ENCODE data around the gene FMO2.

FMO2 gene

DNA sequence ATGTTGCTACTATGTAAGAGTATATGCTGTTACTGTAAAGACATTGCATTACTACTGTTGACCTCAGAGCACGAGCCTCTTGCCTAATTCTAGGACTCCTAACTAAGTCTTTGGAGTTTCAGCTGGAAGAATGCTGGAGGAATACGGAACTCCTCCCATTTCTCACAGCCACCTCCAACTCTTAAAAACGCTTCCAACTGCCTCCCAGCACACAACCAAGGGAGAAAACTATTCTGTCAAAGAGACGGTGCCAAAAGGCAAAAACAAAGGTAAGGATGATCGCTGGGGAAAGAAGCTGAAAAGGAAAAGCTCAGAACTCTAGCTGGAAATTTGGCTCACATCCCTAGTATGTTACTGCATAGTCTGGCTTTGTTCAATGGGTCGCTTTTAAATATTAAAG, at the start of gene FMO2:
FMO2 (plus strand) TSS at position 210 of the 400 bp plus-strand sequence. CDS start 414 bp downstream, outside the sequence.
- DNase-seq, result no peak

DNA sequence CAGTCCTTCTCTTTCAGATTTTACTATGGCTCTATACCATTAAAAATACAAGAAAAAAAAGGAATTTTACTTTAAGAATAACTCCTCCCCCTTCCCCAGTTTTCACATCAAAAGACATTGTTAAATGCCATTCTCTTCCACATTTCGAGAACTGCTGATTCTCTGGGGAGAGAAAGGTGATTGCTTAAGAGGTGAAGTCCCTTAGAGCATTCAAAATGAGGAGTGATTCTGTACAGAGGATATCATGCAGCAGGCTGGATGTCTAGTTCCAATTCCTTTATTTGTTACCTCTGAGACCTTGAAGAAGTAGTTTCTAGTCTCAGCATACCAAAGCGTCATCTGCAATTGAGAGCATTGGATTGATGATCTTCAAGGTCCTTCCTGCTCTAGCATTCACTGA, 47.5 kb upstream of the FMO2 start:
- no peak for DNase-seq

GRCh38 chr1:171138980-171139379, 46.1 kb upstream of the FMO2 start:
- no peak for DNase-seq

DNA sequence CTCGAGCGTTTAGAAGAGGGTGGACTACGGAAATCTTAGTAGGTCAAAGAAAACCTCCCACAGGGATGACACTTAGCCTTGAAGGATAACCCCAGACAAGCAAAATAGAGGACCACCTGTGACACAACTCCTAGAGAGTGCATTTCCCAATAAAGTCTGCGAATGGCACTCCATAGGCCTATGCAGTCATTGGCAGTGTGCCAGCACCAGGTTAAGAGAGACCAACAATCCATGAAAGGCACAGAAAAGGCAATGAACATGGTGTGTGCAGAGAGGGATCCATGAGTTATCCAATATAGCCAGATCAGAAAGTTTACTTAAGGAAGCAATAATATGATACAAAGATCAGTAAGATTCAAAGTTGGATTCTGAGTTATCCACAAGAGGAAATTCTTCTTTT, 45.2 kb upstream of the FMO2 start:
- DNase-seq, result peak; percentile 41

DNA sequence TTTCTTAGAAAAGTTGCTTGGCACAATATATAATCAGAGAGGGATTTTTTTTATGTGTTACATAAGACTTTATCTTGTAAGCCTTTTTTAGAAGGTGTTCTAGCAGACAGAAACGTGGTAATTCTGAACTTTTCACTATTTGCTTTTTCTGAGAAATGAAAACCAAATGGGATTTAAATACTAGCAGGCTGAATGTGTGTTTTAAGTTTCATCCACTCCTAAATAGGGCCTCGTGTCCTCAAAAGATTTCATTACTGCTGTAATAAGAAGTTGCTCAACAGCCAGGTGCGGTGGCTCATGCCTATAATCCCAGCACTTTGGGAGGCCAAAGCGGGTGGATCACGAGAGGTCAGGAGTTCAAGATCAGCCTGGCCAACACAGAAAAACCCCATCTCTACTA, 44.7 kb upstream of the FMO2 start:
- no peak for DNase-seq

- no peak for DNase-seq
These were observed 44.0 kb upstream of the FMO2 start for GRCh38 chr1:171140956-171141687.

DNA sequence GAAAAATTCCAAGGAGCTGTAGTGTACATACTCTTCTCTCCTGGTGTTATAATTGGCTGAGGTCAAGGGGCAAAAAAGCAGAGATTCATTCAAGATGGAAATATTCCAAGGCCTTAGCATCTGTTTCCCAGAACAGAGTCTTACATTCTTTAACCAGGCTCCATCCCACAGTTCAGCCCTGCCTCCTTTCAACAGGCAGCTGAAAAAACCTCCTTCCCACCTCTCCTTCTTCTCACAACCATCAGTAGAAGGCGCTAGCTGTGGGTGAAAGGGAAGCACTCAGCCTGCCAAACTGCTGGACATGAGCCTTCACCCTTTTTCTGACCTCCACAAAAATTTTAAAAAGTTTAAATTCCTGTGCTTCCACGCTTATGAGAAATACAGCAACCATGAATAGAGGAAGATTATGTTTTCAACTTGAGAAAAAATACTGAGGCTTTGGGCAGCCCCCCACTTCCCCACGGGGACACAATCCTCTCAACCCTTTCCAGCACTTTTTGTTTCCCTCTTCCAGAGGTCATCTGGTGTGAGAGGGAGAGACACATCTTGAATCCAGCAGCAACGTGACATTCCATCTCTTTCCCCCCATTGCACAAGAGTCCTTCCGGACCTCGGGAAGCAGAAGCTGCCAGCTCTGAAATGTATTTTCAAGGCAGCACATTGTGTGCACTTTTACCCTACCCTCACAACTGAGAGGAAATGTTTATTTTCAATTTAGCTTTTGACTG, 43.2 kb upstream of the FMO2 start:
- DNase-seq, result no peak

DNA sequence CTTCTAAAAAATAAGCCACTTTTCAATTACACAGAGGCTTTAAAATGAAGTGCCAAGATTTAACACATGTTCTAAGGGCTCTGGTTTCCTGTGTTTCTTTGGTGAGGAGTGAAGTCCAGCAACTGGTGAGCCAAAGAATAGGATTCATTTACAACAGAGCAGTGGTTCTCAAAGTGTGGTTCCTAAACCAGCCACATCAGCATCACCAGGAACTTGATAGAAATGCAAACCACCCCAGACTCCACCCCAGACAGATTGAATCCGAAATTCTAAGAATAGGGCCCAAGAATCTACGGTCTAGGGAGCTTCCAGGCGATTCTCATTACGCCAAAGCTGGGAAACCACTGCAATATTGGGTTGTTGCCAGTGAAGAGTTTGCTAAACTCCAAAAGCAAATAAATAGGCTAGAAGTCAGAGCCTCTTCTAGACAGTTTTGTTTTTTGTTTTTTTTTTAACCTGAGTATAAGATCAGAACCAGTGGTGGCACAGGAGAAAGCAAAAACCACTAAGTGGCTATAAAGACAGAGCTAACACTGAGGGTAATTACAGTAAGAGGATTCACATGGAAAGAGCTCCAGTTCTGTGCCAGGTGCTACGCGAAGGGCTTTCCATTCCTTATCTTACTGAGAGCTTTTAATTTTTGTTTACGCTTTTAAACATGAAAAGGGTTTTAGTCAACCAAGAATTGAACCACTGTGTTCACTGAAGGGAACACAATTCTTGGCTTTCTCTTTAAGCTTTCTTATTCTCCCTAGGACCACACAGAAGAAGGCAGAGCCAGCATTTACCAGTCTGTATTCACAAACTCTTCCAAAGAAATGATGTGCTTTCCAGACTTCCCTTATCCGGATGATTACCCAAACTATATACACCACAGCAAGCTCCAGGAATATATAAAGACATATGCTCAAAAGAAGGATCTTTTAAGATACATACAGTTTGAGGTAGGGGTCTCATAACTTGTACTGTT, 42.4 kb upstream of the FMO2 start:
- peak; percentile 40 for DNase-seq

GRCh38 chr1:171150156-171150555, 34.9 kb upstream of the FMO2 start:
- DNase-seq, result no peak

GRCh38 chr1:171152549-171152948, 32.6 kb upstream of the FMO2 start:
- no peak for DNase-seq

- no peak for DNase-seq
These were observed 29.6 kb upstream of the FMO2 start for GRCh38 chr1:171155484-171155883.

- no peak for DNase-seq
These were observed 27.0 kb upstream of the FMO2 start for GRCh38 chr1:171158096-171158495.

DNA sequence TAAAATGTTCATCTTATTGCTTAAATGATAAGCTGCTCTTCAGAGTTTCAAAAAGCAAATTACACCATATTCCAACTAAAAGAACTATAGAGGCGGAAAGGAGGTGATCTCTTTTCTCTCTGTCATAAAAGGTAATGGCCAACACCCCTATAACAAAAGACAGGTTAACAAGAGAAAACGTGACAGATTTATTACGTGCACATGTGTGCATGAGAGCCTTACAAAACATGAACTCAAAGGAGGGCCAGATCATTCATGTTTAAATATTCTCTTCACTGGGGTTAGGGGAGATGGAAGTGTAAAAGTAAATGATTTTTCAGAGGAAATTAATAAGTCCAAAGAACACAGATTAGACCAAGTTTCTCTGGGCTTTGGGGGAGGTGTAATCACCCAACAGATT, 26.5 kb upstream of the FMO2 start:
- no peak for DNase-seq

DNA sequence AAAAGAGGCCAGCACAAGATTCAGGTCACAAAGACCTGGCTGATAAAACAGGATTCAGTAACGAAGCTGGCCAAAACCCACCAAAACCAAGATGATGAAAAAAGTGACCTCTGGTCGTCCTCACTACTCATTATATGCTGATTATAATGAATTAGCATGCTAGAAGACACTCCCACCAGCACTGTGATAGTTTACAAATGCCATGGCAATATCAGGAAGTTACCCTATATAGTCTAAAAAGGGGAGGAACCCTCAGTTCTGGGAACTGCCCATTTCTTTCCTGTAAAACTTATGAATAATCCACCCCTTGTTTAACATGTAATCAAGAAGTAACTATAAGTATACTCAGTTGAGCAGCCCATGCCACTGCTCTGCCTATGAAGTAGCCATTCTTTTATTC, 26.0 kb upstream of the FMO2 start:
- no peak for DNase-seq

- DNase-seq, result no peak
These were observed 24.9 kb upstream of the FMO2 start for GRCh38 chr1:171160211-171160610.

DNA sequence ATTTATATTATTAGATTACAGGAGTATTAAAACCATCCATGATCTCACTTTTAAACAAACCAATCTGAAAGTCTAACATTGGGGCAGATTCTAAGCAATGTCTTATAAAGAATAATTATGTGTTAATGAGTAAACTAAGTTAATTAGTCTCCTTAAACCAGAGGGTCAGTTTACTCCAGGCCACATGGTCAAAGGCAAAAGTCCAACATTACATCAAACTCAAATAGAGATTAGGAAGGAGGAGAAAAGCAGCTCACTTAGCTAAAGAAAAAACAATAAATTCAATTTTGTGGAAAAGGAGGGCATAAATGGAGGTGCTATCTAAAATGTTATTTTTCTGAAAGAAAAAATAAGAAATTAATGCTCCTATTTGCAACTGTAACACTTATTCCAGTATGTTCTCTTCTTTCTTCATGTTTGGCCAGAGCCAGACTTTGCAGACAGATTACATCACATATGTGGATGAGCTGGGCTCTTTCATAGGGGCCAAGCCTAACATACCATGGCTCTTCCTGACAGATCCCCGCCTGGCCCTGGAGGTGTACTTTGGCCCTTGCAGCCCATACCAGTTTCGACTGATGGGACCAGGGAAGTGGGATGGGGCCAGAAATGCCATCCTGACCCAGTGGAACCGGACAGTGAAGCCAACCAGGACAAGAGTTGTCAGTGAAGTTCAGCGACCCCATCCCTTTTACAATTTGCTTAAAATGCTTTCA, 24.3 kb upstream of the FMO2 start:
- no peak for DNase-seq

- no peak for DNase-seq
These were observed 23.7 kb upstream of the FMO2 start for GRCh38 chr1:171161431-171161830.

DNA sequence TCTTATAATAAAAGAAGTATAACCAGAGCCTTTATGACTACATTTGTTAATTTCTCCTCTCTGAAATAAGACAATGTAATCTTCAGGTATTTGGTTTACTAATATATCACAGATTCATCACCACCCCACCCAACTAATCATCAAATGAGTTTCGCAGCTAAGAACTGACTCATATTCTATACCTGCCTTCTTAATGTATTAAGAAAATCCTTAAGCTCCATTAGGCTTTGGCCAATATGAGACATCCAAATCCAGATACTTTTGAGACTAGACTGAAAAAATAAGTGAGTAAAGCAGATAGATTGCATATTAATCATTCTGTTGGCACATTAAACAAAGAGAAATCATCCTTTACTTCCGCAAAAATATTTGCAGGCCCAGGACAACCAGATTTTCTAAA, 18.7 kb upstream of the FMO2 start:
- DNase-seq, result no peak

DNA sequence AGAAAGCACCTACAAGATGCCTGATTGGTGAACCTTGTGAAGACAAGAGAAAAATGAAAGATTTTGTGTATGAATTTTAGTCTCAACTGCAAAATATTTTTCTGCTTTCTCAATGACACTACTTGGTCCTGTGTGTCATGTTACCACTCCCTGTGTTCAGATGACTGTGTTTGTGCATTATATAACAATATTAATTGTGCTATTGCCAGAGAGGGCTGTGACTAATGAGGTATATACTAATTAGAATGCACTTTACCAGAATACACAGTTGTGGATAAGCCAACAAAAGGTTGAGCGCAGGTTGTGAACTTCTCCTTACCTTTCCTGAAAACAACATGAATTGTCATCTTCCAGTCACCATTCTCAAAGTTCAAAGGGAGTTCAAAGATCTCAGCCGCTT, 17.3 kb upstream of the FMO2 start:
- DNase-seq, result no peak

DNA sequence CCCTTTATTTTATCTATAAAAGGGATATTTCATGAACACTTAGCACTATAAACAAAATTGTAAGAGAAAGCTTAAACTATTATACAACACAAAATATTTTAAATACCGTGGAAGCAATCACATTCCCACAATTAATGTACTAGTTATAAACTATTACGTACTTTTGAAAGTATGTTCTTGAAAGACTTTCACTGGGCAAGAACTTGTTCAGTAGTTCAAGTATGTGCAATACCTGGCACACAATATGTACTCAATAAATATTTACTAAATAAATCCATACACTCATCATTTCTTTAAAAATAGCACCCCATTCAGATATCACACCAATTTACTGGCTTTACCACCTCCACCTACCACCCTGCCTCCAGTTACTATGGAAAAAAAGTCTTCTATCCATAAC, 12.6 kb upstream of the FMO2 start:
- no peak for DNase-seq

- no peak for DNase-seq
These were observed 12.0 kb upstream of the FMO2 start for GRCh38 chr1:171173069-171173468.

DNA sequence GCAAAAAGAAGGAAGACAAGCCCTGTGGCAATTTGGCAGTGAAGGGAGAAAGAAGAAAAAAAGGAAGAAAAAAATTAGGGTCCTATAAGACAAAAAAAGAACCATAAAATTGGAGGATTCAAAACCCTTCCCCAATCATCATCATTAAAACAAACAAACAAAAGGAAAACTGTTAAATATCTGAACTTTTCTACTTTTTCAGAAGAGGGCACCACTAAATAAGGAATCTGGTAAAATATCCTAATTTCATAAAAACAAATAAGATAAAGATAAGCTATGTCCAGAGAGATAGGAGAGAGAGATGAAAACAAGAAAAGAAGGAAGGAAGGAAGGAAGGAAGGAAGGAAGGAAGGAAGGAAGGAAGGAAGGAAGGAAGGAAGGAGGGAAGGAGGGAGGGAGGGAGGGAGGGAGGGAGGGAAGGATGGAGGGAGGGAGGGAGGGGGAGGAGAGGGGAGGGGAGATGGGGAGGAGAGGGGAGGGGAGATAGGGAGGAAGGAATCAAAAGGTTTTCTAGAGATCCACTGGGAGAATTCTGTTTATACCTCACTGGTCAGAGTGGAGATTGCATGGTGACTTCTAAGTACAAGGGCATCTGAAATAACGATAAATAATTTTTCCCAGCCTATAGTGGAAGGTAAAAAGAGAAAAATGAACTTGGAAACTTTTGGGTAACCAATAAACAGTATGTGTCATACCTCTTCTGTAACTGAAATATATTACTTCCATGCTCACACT, 10.4 kb upstream of the FMO2 start:
- no peak for DNase-seq
